ENCODE results near the gene CNTNAP2.

DNA sequence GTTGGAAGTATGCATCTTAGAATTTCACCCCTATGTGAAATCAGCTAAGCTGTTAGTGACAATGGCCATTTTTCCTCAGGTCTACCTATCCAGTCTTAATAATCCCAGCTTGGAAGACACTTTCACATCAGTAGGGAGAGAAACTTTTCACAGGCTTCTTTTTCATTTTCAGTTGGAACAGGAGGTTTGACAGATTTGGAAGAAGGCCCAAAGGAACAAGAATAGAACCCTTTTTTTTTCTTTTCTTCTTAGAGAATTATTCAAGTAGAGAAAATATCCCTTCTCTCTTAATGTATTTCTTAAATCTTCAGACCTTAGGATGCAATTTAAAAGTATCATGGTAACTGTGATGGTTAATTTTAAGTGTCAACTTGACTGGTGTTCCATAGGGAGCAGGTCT, 2063.5 kb downstream of the CNTNAP2 start:
- TF ChIP-seq, protein P1, sequence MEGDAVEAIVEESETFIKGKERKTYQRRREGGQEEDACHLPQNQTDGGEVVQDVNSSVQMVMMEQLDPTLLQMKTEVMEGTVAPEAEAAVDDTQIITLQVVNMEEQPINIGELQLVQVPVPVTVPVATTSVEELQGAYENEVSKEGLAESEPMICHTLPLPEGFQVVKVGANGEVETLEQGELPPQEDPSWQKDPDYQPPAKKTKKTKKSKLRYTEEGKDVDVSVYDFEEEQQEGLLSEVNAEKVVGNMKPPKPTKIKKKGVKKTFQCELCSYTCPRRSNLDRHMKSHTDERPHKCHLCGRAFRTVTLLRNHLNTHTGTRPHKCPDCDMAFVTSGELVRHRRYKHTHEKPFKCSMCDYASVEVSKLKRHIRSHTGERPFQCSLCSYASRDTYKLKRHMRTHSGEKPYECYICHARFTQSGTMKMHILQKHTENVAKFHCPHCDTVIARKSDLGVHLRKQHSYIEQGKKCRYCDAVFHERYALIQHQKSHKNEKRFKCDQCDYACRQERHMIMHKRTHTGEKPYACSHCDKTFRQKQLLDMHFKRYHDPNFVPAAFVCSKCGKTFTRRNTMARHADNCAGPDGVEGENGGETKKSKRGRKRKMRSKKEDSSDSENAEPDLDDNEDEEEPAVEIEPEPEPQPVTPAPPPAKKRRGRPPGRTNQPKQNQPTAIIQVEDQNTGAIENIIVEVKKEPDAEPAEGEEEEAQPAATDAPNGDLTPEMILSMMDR (IDR thresholded peaks at IDR 0.05), result no peak
- no peak for TF ChIP-seq POLR2A (IDR thresholded peaks at IDR 0.05)

All from lower leg skin (tissue), 3 donors.